ENCODE data around the gene PACSIN3.
A peak's percentile ranks its signal among the peaks of the same experiment; 100 is the strongest.

The PACSIN3 gene

GRCh38 chr11:47225552-47226400 is 39.5 kb upstream of the PACSIN3 start:
- H3K36me3 ChIP-seq (ENCODE audit: insufficient read depth, insufficient read length, low read length) = peaks cover 61% of the 10 kb centered on the region
- no peak overlapping the region for H3K9ac ChIP-seq (ENCODE audit: insufficient read length, low read depth)
- no peak overlapping the region for H3K4me3 ChIP-seq (ENCODE audit: insufficient read length, low read depth)
- no peak for DNase-seq (ENCODE audit: low read depth, low spot score)
- H3K4me1 ChIP-seq (ENCODE audit: insufficient read depth, insufficient read length) = no peaks in the 10 kb centered on the region
- no peak for TF ChIP-seq SUZ12 (IDR thresholded peaks at IDR 0.05; ENCODE audit: extremely low read depth, insufficient read depth, insufficient read length)
- TF ChIP-seq YY1 (IDR thresholded peaks at IDR 0.05; ENCODE audit: insufficient read depth, insufficient read length) = no peak
- TF ChIP-seq ZNF274 (IDR thresholded peaks at IDR 0.05; ENCODE audit: low read depth, low read length) = no peak
- no peaks in the 10 kb centered on the region for H3K27me3 ChIP-seq (ENCODE audit: insufficient read depth, insufficient read length)
- no peaks in the 10 kb centered on the region for H3K9me3 ChIP-seq (ENCODE audit: insufficient read depth, low read length)

GRCh38 chr11:47222696-47223095 is 36.5 kb upstream of the PACSIN3 start:
- no peak overlapping the region for H3K9ac ChIP-seq (ENCODE audit: insufficient read length, low read depth)
- no peak for DNase-seq (ENCODE audit: low read depth, low spot score)
- TF ChIP-seq YY1 (IDR thresholded peaks at IDR 0.05; ENCODE audit: insufficient read depth, insufficient read length) (no peak), ZNF274 (IDR thresholded peaks at IDR 0.05; ENCODE audit: low read depth, low read length) (no peak), SUZ12 (IDR thresholded peaks at IDR 0.05; ENCODE audit: extremely low read depth, insufficient read depth, insufficient read length) (no peak)
- no peaks in the 10 kb centered on the region for H3K27me3 ChIP-seq (ENCODE audit: insufficient read depth, insufficient read length)
- no peak overlapping the region for H3K4me3 ChIP-seq (ENCODE audit: insufficient read length, low read depth)
- H3K9me3 ChIP-seq (ENCODE audit: insufficient read depth, low read length) = no peaks in the 10 kb centered on the region
- no peaks in the 10 kb centered on the region for H3K4me1 ChIP-seq (ENCODE audit: insufficient read depth, insufficient read length)
- peaks cover 63% of the 10 kb centered on the region for H3K36me3 ChIP-seq (ENCODE audit: insufficient read depth, insufficient read length, low read length)

GRCh38 chr11:47220401-47220821 is 34.2 kb upstream of the PACSIN3 start:
- H3K9me3 ChIP-seq (ENCODE audit: insufficient read depth, low read length) = no peaks in the 10 kb centered on the region
- H3K4me3 ChIP-seq (ENCODE audit: insufficient read length, low read depth) = no peak overlapping the region
- no peak for TF ChIP-seq ZNF274 (IDR thresholded peaks at IDR 0.05; ENCODE audit: low read depth, low read length)
- no peak for TF ChIP-seq YY1 (IDR thresholded peaks at IDR 0.05; ENCODE audit: insufficient read depth, insufficient read length)
- TF ChIP-seq SUZ12 (IDR thresholded peaks at IDR 0.05; ENCODE audit: extremely low read depth, insufficient read depth, insufficient read length) = no peak
- H3K36me3 ChIP-seq (ENCODE audit: insufficient read depth, insufficient read length, low read length) = peaks cover 53% of the 10 kb centered on the region
- peaks cover 2% of the 10 kb centered on the region for H3K4me1 ChIP-seq (ENCODE audit: insufficient read depth, insufficient read length)
- no peak overlapping the region for H3K9ac ChIP-seq (ENCODE audit: insufficient read length, low read depth)
- DNase-seq (ENCODE audit: low read depth, low spot score) = no peak
- no peaks in the 10 kb centered on the region for H3K27me3 ChIP-seq (ENCODE audit: insufficient read depth, insufficient read length)

GRCh38 chr11:47216121-47216798 is 30.0 kb upstream of the PACSIN3 start:
- no peak for DNase-seq (ENCODE audit: low read depth, low spot score)
- H3K9me3 ChIP-seq (ENCODE audit: insufficient read depth, low read length) = no peaks in the 10 kb centered on the region
- peak overlapping the region; percentile 74 for H3K9ac ChIP-seq (ENCODE audit: insufficient read length, low read depth)
- TF ChIP-seq SUZ12 (IDR thresholded peaks at IDR 0.05; ENCODE audit: extremely low read depth, insufficient read depth, insufficient read length) (no peak), ZNF274 (IDR thresholded peaks at IDR 0.05; ENCODE audit: low read depth, low read length) (no peak), YY1 (IDR thresholded peaks at IDR 0.05; ENCODE audit: insufficient read depth, insufficient read length) (no peak)
- H3K27me3 ChIP-seq (ENCODE audit: insufficient read depth, insufficient read length) = no peaks in the 10 kb centered on the region
- peaks cover 33% of the 10 kb centered on the region for H3K36me3 ChIP-seq (ENCODE audit: insufficient read depth, insufficient read length, low read length)
- H3K4me1 ChIP-seq (ENCODE audit: insufficient read depth, insufficient read length) = peaks cover 6% of the 10 kb centered on the region
- H3K4me3 ChIP-seq (ENCODE audit: insufficient read length, low read depth) = peak overlapping the region; percentile 60

GRCh38 chr11:47215366-47215910 is 29.2 kb upstream of the PACSIN3 start:
- TF ChIP-seq YY1 (IDR thresholded peaks at IDR 0.05; ENCODE audit: insufficient read depth, insufficient read length) = no peak
- TF ChIP-seq ZNF274 (IDR thresholded peaks at IDR 0.05; ENCODE audit: low read depth, low read length) = no peak
- TF ChIP-seq SUZ12 (IDR thresholded peaks at IDR 0.05; ENCODE audit: extremely low read depth, insufficient read depth, insufficient read length) = no peak
- Histone ChIP-seq H3K9me3 (ENCODE audit: insufficient read depth, low read length) (no peaks in the 10 kb centered on the region), H3K4me3 (ENCODE audit: insufficient read length, low read depth) (peak overlapping the region; percentile 60), H3K9ac (ENCODE audit: insufficient read length, low read depth) (peak overlapping the region; percentile 74), H3K4me1 (ENCODE audit: insufficient read depth, insufficient read length) (peaks cover 6% of the 10 kb centered on the region), H3K27me3 (ENCODE audit: insufficient read depth, insufficient read length) (no peaks in the 10 kb centered on the region), H3K36me3 (ENCODE audit: insufficient read depth, insufficient read length, low read length) (peaks cover 27% of the 10 kb centered on the region)
- no peak for DNase-seq (ENCODE audit: low read depth, low spot score)

GRCh38 chr11:47213950-47214565 is 27.8 kb upstream of the PACSIN3 start:
- TF ChIP-seq ZNF274 (IDR thresholded peaks at IDR 0.05; ENCODE audit: low read depth, low read length) = no peak
- TF ChIP-seq YY1 (IDR thresholded peaks at IDR 0.05; ENCODE audit: insufficient read depth, insufficient read length) = no peak
- TF ChIP-seq SUZ12 (IDR thresholded peaks at IDR 0.05; ENCODE audit: extremely low read depth, insufficient read depth, insufficient read length) = no peak
- DNase-seq (ENCODE audit: low read depth, low spot score) = no peak
- Histone ChIP-seq H3K4me1 (ENCODE audit: insufficient read depth, insufficient read length) (peaks cover 6% of the 10 kb centered on the region), H3K4me3 (ENCODE audit: insufficient read length, low read depth) (peak overlapping the region; percentile 60), H3K27me3 (ENCODE audit: insufficient read depth, insufficient read length) (no peaks in the 10 kb centered on the region), H3K36me3 (ENCODE audit: insufficient read depth, insufficient read length, low read length) (peaks cover 20% of the 10 kb centered on the region), H3K9ac (ENCODE audit: insufficient read length, low read depth) (peak overlapping the region; percentile 58), H3K9me3 (ENCODE audit: insufficient read depth, low read length) (no peaks in the 10 kb centered on the region; the same call in 1 of the 2 replicates)
